ENCODE results near the gene RBBP5.

DNA sequence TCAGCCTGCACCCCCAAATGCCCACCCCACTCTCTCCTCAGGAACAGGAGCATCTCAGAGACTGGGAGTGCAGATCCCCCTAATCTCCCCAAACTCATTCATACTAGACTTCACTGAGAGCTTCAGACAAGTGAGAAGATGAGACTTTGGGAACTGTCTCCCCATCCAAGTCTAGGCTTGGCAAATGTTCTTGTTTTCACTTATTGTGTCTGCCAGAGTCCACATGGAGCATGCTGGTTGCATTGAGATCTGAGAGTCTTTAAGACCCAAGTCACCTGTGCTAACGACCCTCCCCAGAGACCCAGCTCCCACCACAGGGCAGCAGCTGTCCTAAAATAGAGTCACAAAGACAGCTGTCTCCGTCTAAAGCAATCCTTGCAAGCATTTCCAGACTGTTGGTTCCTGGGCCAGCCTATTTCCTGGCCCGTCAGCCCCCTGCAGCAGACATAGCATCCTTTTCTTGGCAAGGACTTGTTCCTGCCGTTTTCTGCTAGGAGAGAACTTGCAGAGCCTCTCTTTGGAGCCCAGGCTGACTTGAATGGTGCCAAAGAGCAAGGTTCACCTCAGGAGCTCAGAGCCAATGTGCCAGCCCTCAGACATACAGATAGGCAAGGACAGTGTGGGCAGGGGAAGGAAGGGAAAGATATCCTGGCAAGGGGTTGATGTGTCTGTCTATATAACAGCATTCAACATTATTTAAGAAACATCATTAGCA lies 80.6 kb downstream of the RBBP5 start:
- TF ChIP-seq CTCF (IDR thresholded peaks at IDR 0.05; ENCODE audit: low read depth, low read length, poor library complexity, severe bottlenecking), result no peak
- no peak for TF ChIP-seq EZH2phosphoT487 (IDR thresholded peaks at IDR 0.05; ENCODE audit: borderline replicate concordance, low read length)

All from DOHH2 (cell line).